Activated naive CD4-positive, alpha-beta T cell treated with Interleukin-2 at 50 U/mL for 16 hours (primary cell): ENCODE measurements around the gene ZNF423.

Experiments used
- DNase-seq: peaks from one replicate; pipeline ENCODE4 v3.0.0-alpha.2; 2020

The ZNF423 gene

GRCh38 chr16:49484936-49485335 is 371.0 kb downstream of the ZNF423 start:
- DNase-seq, result no peak

GRCh38 chr16:49484451-49484849 is 371.5 kb downstream of the ZNF423 start:
- DNase-seq, result no peak

GRCh38 chr16:49483651-49484450 is 372.1 kb downstream of the ZNF423 start:
- DNase-seq, result no peak

GRCh38 chr16:49483251-49483650 is 372.7 kb downstream of the ZNF423 start:
- no peak for DNase-seq

- DNase-seq, result no peak
These were observed 373.2 kb downstream of the ZNF423 start for GRCh38 chr16:49482690-49483089.

- no peak for DNase-seq
These were observed 377.3 kb downstream of the ZNF423 start for GRCh38 chr16:49478616-49479015.

GRCh38 chr16:49478107-49478506 is 377.8 kb downstream of the ZNF423 start:
- no peak for DNase-seq

GRCh38 chr16:49477250-49477895 is 378.5 kb downstream of the ZNF423 start:
- no peak for DNase-seq

GRCh38 chr16:49474741-49475140 is 381.2 kb downstream of the ZNF423 start:
- DNase-seq, result no peak

- no peak for DNase-seq
These were observed 382.1 kb downstream of the ZNF423 start for GRCh38 chr16:49473773-49474172.

GRCh38 chr16:49473131-49473530 is 382.8 kb downstream of the ZNF423 start:
- DNase-seq, result no peak

- DNase-seq, result no peak
These were observed 383.3 kb downstream of the ZNF423 start for GRCh38 chr16:49472598-49472997.

GRCh38 chr16:49471038-49471727 is 384.7 kb downstream of the ZNF423 start:
- no peak for DNase-seq

- no peak for DNase-seq
These were observed 385.4 kb downstream of the ZNF423 start for GRCh38 chr16:49470513-49470991.

GRCh38 chr16:49469930-49470451 is 385.9 kb downstream of the ZNF423 start:
- no peak for DNase-seq

- no peak for DNase-seq
These were observed 386.6 kb downstream of the ZNF423 start for GRCh38 chr16:49469311-49469670.

- no peak for DNase-seq
These were observed 387.2 kb downstream of the ZNF423 start for GRCh38 chr16:49468611-49469310.

- no peak for DNase-seq
These were observed 388.2 kb downstream of the ZNF423 start for GRCh38 chr16:49467540-49468372.

- no peak for DNase-seq
These were observed 389.0 kb downstream of the ZNF423 start for GRCh38 chr16:49466881-49467280.

- no peak for DNase-seq
These were observed 389.4 kb downstream of the ZNF423 start for GRCh38 chr16:49466529-49466831.

GRCh38 chr16:49465661-49466528 is 390.0 kb downstream of the ZNF423 start:
- DNase-seq, result no peak
